Activated naive CD8-positive, alpha-beta T cell treated with anti-CD3 and anti-CD28 coated beads, Interleukin-2, amount 10 ng/mL, durations not matched to agents 7 days and 5 days (primary cell): Measurements from ENCODE around the gene RNF150. TPM values are rescaled to one million over a fixed set of nuclear protein-coding genes. Genes with fewer than 3 reads are reported as not detected.
"Not testable (repeated sequence)": the region's sequence is repeated elsewhere in the genome, so short reads cannot be mapped to it uniquely, and the experiment has no call there.

Source experiments
- ATAC-seq: fragments of 150-1000 bp; cut with Tn5 transposase; one replicate; pipeline ENCODE4 v1.10.0; 2021; ENCODE audit warnings: low read depth, moderate library complexity
- POLR2A ChIA-PET: fragments of 350-600 bp; sonication (Branson Sonifier 250); formaldehyde crosslinking; loops from one replicate; lab custom pipeline; 2021; ENCODE audit warnings: antibody characterized with exemption; lab: Charles Lee
- DNase-seq: peaks from one replicate; pipeline ENCODE4 v3.0.0; 2021
- H3K27ac Mint-ChIP-seq: one replicate; pipeline ENCODE4 v1.8.0; 2022; ENCODE audit warnings: mild to moderate bottlenecking, mixed read lengths
- H3K27me3 Mint-ChIP-seq: one replicate; pipeline ENCODE4 v1.8.0; 2022; ENCODE audit warnings: mild to moderate bottlenecking, moderate library complexity, mixed read lengths
- H3K36me3 Mint-ChIP-seq: one replicate; pipeline ENCODE4 v1.8.0; 2021; ENCODE audit warnings: mild to moderate bottlenecking, mixed read lengths
- H3K4me1 Mint-ChIP-seq: one replicate; pipeline ENCODE4 v1.8.0; 2021; ENCODE audit warnings: mixed read lengths
- H3K4me3 Mint-ChIP-seq: one replicate; pipeline ENCODE4 v1.8.0; 2022; ENCODE audit warnings: mild to moderate bottlenecking, moderate library complexity, mixed read lengths
- H3K9me3 Mint-ChIP-seq: one replicate; pipeline ENCODE4 v1.8.0; 2021; ENCODE audit warnings: mixed read lengths
- total RNA-seq, 2 experiments: library from RNA; stranded (reverse); gene quantifications; one replicate each; pipeline ENCODE4 v1.2.3, GENCODE V29; 2021

RNF150 gene
- total RNA-seq, 2 experiments from 2014 or later: not detected

- Mint-ChIP-seq H3K36me3 (no peaks in the 10 kb centered on the region), H3K27me3 (no peaks in the 10 kb centered on the region), H3K4me3 (no peak overlapping the region), H3K27ac (no peak overlapping the region), H3K9me3 (no peaks in the 10 kb centered on the region), H3K4me1 (no peaks in the 10 kb centered on the region)
- no peak for ATAC-seq
- POLR2A ChIA-PET: no interaction called here
- no peak for DNase-seq
Observed at GRCh38 chr4:141079393-141079930, 53.8 kb downstream of the RNF150 start.

DNA sequence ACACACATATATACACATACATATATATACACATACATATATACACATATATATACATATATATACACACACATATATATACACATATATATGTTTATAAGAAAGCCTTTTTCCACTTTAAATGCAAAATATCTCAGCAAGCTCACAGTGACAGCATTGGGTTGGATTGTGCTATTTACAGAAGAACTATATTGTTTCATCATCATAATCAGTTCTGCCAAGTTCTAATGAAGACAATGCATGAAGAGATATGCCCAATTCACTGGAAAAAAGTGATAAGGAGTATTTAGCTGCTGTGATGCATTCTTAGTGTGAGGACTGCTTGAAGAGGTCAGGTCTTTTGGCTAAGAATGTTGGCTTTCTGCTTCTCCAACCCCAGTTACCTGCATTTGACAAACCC, 54.4 kb downstream of the RNF150 start:
- no peak for ATAC-seq

DNA sequence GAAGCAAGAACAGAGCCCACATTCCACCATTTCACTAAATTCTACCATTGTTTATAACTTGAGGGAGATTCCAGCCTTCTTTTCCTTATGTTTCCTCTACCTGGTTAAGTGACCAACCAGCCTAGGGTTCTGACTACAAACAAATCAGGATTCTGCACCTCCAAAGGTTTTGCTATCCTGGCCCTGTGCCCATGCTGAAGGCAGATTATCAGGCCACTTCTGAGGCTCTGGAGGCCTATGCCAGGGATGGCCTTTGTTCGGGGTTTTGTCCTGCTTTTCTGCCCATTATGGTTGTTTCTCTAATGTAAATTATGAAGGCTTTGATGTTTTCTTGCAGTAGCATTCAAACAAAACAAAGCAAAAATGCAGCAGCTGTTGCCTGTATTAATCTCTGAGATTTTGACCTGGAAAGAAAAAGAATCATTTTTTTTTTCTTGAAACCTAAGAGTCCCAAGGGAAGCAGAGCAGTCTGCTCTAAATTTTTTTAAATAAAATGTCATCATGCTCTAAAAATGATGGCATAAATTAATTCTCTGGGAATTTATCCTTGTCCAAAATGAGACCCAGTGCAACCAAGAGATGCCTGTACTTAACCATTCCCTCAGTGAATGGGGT, 55.6 kb downstream of the RNF150 start:
- no peaks in the 10 kb centered on the region for H3K36me3 Mint-ChIP-seq

More for the DNA sequence above, 54.4 kb downstream of the RNF150 start:
- POLR2A ChIA-PET: no interaction called here
- Mint-ChIP-seq H3K27ac (no peak overlapping the region), H3K27me3 (no peaks in the 10 kb centered on the region), H3K9me3 (no peaks in the 10 kb centered on the region), H3K36me3 (no peaks in the 10 kb centered on the region), H3K4me3 (no peak overlapping the region), H3K4me1 (no peaks in the 10 kb centered on the region)
- DNase-seq: no peak

GRCh38 chr4:141075553-141075952, 57.7 kb downstream of the RNF150 start:
- no peaks in the 10 kb centered on the region for H3K36me3 Mint-ChIP-seq
- no peaks in the 10 kb centered on the region for H3K27me3 Mint-ChIP-seq
- DNase-seq (no peak), ATAC-seq (no peak)
- H3K27ac Mint-ChIP-seq: no peak overlapping the region
- no peak overlapping the region for H3K4me3 Mint-ChIP-seq
- no peaks in the 10 kb centered on the region for H3K4me1 Mint-ChIP-seq
- H3K9me3 Mint-ChIP-seq: no peaks in the 10 kb centered on the region
- POLR2A ChIA-PET: no interaction called here

More for the DNA sequence above, 55.6 kb downstream of the RNF150 start:
- no peak for DNase-seq
- Mint-ChIP-seq H3K9me3 (no peaks in the 10 kb centered on the region), H3K27me3 (no peaks in the 10 kb centered on the region), H3K4me1 (no peaks in the 10 kb centered on the region), H3K27ac (no peak overlapping the region), H3K4me3 (no peak overlapping the region)
- POLR2A ChIA-PET: no interaction called here
- ATAC-seq: no peak

- Mint-ChIP-seq H3K4me3 (no peak overlapping the region), H3K4me1 (no peaks in the 10 kb centered on the region), H3K27ac (no peak overlapping the region), H3K27me3 (no peaks in the 10 kb centered on the region), H3K9me3 (no peaks in the 10 kb centered on the region), H3K36me3 (no peaks in the 10 kb centered on the region)
- DNase-seq: no peak
- POLR2A ChIA-PET: no interaction called here
- ATAC-seq: no peak
Observed at GRCh38 chr4:141074098-141074878, 59.0 kb downstream of the RNF150 start.

DNA sequence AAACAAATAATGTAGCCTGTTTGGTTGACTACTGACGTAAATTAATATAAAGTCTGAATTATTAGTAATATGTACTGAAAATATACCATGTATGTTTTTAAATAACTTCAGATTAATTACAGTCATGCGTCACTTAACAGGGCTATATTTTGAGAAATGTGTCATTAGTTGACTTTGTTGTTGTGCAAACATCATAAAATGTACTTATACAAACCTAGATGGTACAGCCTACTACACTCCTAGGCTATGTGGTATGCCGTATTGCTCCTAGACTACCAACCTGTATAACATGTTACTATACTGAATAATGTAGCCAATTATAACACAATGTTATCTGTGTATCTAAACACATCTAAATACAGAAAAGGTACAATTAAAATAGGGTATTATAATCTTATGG, 66.6 kb downstream of the RNF150 start:
- no peak overlapping the region for H3K27ac Mint-ChIP-seq
- H3K9me3 Mint-ChIP-seq: no peaks in the 10 kb centered on the region
- H3K27me3 Mint-ChIP-seq: no peaks in the 10 kb centered on the region
- POLR2A ChIA-PET: no interaction called here
- no peak for DNase-seq
- H3K36me3 Mint-ChIP-seq: no peaks in the 10 kb centered on the region
- ATAC-seq: no peak
- H3K4me3 Mint-ChIP-seq: no peak overlapping the region
- H3K4me1 Mint-ChIP-seq: no peaks in the 10 kb centered on the region

DNA sequence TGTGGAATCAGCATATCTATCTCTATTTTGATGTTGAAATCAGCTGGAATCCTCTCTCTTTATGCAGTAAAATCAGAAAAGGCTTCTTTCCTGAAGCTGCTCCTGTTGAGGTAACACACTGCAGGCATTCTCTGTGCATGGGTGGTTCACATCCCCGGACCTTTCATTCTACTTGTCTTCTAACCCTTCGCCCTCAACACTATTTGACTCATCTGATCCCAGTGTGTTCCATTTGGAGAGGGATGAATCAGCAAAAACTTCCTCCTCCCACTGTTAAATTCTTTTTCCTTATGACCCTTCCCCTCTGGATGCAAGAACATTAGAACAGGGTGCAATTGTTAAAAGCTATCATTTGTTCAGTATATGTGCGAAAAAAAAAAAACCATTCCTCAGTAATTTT, 67.4 kb downstream of the RNF150 start:
- DNase-seq (no peak), ATAC-seq (no peak)
- POLR2A ChIA-PET: no interaction called here
- no peak overlapping the region for H3K4me3 Mint-ChIP-seq
- H3K27ac Mint-ChIP-seq: no peak overlapping the region
- H3K36me3 Mint-ChIP-seq: no peaks in the 10 kb centered on the region
- H3K4me1 Mint-ChIP-seq: no peaks in the 10 kb centered on the region
- H3K27me3 Mint-ChIP-seq: no peaks in the 10 kb centered on the region
- no peaks in the 10 kb centered on the region for H3K9me3 Mint-ChIP-seq

- Mint-ChIP-seq H3K4me1 (no peaks in the 10 kb centered on the region), H3K4me3 (no peak overlapping the region), H3K9me3 (no peaks in the 10 kb centered on the region), H3K36me3 (no peaks in the 10 kb centered on the region), H3K27me3 (no peaks in the 10 kb centered on the region), H3K27ac (no peak overlapping the region)
- ATAC-seq (no peak), DNase-seq (no peak)
- POLR2A ChIA-PET: no interaction called here
Observed at GRCh38 chr4:141062651-141063050, 70.6 kb downstream of the RNF150 start.

DNA sequence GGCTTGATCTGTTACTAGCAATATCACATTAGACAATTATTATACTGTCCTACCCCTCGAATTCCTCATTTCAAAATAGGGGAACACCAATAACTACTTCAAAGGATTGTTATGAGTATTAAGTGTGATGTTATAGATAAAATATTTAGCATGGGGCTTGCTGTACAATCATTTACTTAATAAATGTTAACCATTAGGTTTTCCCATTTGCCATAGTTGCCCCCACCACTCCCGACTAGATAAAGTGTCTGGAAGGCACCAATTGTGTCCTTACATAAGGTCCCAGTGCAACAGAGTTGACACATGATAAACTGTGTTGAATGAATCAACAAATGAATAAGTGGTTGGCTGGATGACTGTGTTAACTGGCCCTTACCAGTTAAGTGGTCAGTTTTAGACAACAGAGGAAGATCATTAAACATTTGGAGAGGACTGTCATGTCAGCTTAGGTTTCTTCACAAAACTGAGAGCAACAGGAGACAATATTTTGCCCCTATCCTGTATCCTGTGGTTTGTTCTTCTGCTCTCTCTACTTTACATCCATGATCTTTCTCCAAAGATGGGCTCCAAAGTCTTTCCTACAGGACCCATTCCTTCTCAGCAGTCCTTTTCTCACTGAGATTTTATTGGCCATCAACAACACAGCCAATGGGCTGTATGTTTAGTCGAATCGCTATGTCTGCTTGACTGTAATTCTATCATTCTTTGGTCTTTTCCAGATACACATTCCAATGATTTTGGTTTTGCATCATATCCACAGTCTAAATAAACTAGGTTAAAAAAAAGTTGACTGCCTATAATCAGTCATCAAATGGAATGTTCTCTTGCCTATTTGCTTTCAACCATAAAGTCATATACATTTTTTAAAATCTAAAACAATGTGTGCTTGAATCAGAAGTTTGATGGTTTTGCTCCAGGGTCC, 74.4 kb downstream of the RNF150 start:
- H3K36me3 Mint-ChIP-seq: no peaks in the 10 kb centered on the region
- no peak for ATAC-seq
- POLR2A ChIA-PET: no interaction called here
- H3K27me3 Mint-ChIP-seq: no peaks in the 10 kb centered on the region
- H3K9me3 Mint-ChIP-seq: no peaks in the 10 kb centered on the region
- H3K4me1 Mint-ChIP-seq: no peaks in the 10 kb centered on the region
- no peak overlapping the region for H3K27ac Mint-ChIP-seq
- no peak overlapping the region for H3K4me3 Mint-ChIP-seq
- no peak for DNase-seq

DNA sequence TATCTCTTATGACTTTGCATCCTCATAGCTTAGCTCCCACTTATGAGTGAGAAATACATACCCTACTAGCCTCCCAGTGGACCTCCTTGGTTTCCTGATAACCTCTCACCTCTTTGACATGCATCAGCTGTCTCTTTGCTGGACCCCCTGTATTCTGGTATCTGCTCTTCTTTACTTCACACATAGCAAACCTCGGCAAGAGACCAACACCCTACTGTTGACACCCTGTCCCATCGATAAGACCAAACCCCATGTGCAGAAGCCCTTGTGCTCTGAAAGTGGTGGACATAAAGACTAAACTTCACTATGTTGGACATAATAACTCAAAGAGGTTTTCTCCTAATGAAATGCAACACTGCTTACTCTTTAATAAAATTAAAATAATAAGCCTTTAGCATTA, 75.7 kb downstream of the RNF150 start:
- no peaks in the 10 kb centered on the region for H3K36me3 Mint-ChIP-seq
- POLR2A ChIA-PET: no interaction called here
- DNase-seq (no peak), ATAC-seq (no peak)
- no peaks in the 10 kb centered on the region for H3K27me3 Mint-ChIP-seq
- no peak overlapping the region for H3K27ac Mint-ChIP-seq
- H3K4me3 Mint-ChIP-seq: no peak overlapping the region
- H3K9me3 Mint-ChIP-seq: no peaks in the 10 kb centered on the region
- H3K4me1 Mint-ChIP-seq: no peaks in the 10 kb centered on the region

GRCh38 chr4:141056473-141056872, 76.8 kb downstream of the RNF150 start:
- ATAC-seq (no peak), DNase-seq (no peak)
- Mint-ChIP-seq H3K27ac (no peak overlapping the region), H3K27me3 (no peaks in the 10 kb centered on the region), H3K36me3 (no peaks in the 10 kb centered on the region), H3K4me1 (no peaks in the 10 kb centered on the region), H3K9me3 (peaks cover 3% of the 10 kb centered on the region), H3K4me3 (no peak overlapping the region)
- POLR2A ChIA-PET: no interaction called here

GRCh38 chr4:141054446-141054845, 78.8 kb downstream of the RNF150 start:
- no peaks in the 10 kb centered on the region for H3K36me3 Mint-ChIP-seq
- peaks cover 5% of the 10 kb centered on the region for H3K9me3 Mint-ChIP-seq
- no peak for ATAC-seq
- H3K27ac Mint-ChIP-seq: no peak overlapping the region
- DNase-seq: no peak
- H3K4me3 Mint-ChIP-seq: no peak overlapping the region
- H3K4me1 Mint-ChIP-seq: no peaks in the 10 kb centered on the region
- POLR2A ChIA-PET: no interaction called here
- no peaks in the 10 kb centered on the region for H3K27me3 Mint-ChIP-seq

DNA sequence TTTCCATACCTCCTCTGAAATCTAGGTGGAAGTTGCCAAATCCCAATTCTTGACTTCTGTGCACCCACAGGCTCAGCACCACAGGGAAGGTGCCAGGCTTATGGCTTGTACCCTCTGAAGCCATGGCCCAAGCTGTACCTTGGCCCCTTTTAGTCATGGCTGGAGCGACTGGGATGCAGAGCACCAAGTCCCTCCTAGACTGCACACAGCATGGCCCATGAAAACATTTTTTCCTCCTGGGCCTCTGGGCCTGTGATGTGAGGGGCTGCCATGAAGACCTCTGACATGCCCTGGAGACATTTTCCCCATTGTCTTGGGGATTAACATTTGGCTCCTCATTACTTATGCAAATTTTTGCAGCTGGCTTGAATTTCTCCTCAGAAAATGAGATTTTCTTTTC, 82.3 kb downstream of the RNF150 start:
- DNase-seq, POLR2A ChIA-PET: not testable (repeated sequence)

More for the DNA sequence above, 82.3 kb downstream of the RNF150 start:
- H3K27ac Mint-ChIP-seq, H3K36me3 Mint-ChIP-seq, ATAC-seq, H3K4me1 Mint-ChIP-seq, H3K4me3 Mint-ChIP-seq, H3K9me3 Mint-ChIP-seq, H3K27me3 Mint-ChIP-seq: not testable (repeated sequence)
